ENCODE data around the gene DHFR. TPM values are rescaled to one million over a fixed set of nuclear protein-coding genes. Genes with fewer than 3 reads are reported as not detected.

The DHFR gene
- total RNA-seq, 1 experiment from 2014 or later, result 72.2 TPM

DNA sequence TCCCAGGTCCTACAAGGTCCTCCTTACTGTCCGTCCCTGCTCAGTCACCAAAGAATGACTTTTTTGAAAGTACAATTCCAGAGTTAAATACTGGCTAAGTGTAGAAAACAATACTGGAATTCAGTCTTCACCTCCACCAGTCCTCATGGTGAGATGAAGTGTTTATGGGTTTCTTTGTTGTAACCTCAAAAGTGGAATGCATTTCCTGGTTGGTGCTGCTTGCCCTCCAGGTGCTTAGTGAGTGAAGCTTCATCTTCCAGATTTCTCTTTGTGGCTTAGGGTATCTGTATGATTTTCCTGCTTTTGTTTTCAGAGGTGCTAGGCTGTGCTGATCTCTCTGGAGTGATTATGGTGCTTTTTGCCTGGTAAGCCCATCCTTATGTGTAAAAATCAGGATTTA lies 49.4 kb upstream of the DHFR start:
- Mint-ChIP-seq H3K27me3 (ENCODE audit: low read depth) (no peaks in the 10 kb centered on the region), H3K4me1 (peaks cover 6 to 24% of the 10 kb centered on the region in 2 experiments), H3K9me3 (no peaks in the 10 kb centered on the region), H3K36me3 (ENCODE audit: insufficient read depth in 1 of 3, low read depth in 3 of 3) (peaks cover 9 to 20% (median 16%) of the 10 kb centered on the region in 3 experiments), H3K4me3 (no peak overlapping the region), H3K27ac (peak overlapping the region; percentile 67 to 93 (median 91); a peak in 6 of 7 replicates)
- Histone ChIP-seq H2AFZ (ENCODE audit: low read length) (no peak overlapping the region), H3K18ac (ENCODE audit: insufficient read length, low read depth, low read length) (peak overlapping the region; percentile 53), H3K9ac (ENCODE audit: extremely low read depth, insufficient read length, low read length) (no peak overlapping the region), H2BK5ac (ENCODE audit: insufficient read length, low read length) (no peak overlapping the region), H3K27me3 (ENCODE audit: insufficient read depth, low read length) (no peaks in the 10 kb centered on the region), H3K23ac (ENCODE audit: insufficient read length, low read depth, low read length) (no peak overlapping the region), H3K23me2 (ENCODE audit: insufficient read length, low read depth, low read length, poor library complexity, severe bottlenecking) (no peaks in the 10 kb centered on the region), H3T11ph (ENCODE audit: low read length) (no peak overlapping the region), H3K4me1 (ENCODE audit: insufficient read depth, low read length) (peaks cover 7% of the 10 kb centered on the region; the same call in 1 of the 2 replicates), H2BK20ac (ENCODE audit: low read depth, low read length, poor library complexity, severe bottlenecking) (no peak overlapping the region), H2BK12ac (ENCODE audit: insufficient read length, low read depth, low read length) (no peak overlapping the region), H2AK5ac (ENCODE audit: insufficient read length, low read length) (peak overlapping the region; percentile 59), H2BK120ac (ENCODE audit: low read depth, low read length, poor library complexity, severe bottlenecking) (no peak overlapping the region), H4K20me1 (ENCODE audit: control insufficient read depth, insufficient read depth, insufficient read length) (no peaks in the 10 kb centered on the region), H3K4ac (ENCODE audit: low read depth, low read length) (no peak overlapping the region), H4K91ac (ENCODE audit: insufficient read length, low read depth, low read length) (no peak overlapping the region), H3K79me1 (ENCODE audit: insufficient read depth, low read depth, low read length, poor library complexity, severe bottlenecking) (no peaks in the 10 kb centered on the region), H2BK15ac (ENCODE audit: low read depth, low read length) (no peak overlapping the region; the same call in 1 of the 2 replicates), H3K79me2 (ENCODE audit: insufficient read depth, low read length) (no peaks in the 10 kb centered on the region), H3K27ac (ENCODE audit: insufficient read length, low read depth, low read length) (peak overlapping the region; percentile 47), H3K14ac (ENCODE audit: insufficient read depth, low read length) (0 out of 2 replicates have a peak overlapping the region, but pooled peaks have one; percentile 81), H3K9me3 (ENCODE audit: control insufficient read depth, low read depth, low read length) (no peaks in the 10 kb centered on the region), H4K5ac (ENCODE audit: insufficient read length, low read depth, low read length) (peak overlapping the region; percentile 56), H3K56ac (ENCODE audit: insufficient read length, low read depth, low read length) (no peak overlapping the region), H3K4me2 (ENCODE audit: insufficient read depth, insufficient read length, low read length) (no peak overlapping the region), H4K8ac (replicated peaks; ENCODE audit: insufficient read length, low read depth, low read length) (no peak overlapping the region)
- DNase-seq, result no peak
- no CpG with 5 or more reads among the region's 1 CpG for WGBS (ENCODE audit: extremely low coverage, insufficient read length, low lambda C conversion rate)
- TF ChIP-seq, protein P1, sequence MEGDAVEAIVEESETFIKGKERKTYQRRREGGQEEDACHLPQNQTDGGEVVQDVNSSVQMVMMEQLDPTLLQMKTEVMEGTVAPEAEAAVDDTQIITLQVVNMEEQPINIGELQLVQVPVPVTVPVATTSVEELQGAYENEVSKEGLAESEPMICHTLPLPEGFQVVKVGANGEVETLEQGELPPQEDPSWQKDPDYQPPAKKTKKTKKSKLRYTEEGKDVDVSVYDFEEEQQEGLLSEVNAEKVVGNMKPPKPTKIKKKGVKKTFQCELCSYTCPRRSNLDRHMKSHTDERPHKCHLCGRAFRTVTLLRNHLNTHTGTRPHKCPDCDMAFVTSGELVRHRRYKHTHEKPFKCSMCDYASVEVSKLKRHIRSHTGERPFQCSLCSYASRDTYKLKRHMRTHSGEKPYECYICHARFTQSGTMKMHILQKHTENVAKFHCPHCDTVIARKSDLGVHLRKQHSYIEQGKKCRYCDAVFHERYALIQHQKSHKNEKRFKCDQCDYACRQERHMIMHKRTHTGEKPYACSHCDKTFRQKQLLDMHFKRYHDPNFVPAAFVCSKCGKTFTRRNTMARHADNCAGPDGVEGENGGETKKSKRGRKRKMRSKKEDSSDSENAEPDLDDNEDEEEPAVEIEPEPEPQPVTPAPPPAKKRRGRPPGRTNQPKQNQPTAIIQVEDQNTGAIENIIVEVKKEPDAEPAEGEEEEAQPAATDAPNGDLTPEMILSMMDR (conservative IDR thresholded peaks at IDR 0.05), result no peak
